Tibial nerve (tissue), 4 donors: ENCODE data around the gene SERPINE1.

ENCODE experiments used
- EP300 ChIP-seq, 2 donors: sonication (generic); formaldehyde crosslinking; IDR thresholded peaks; one replicate each; pipeline ENCODE4 v1.6.1; 2017; ENCODE audit warnings: antibody characterized with exemption in 2 of 2, mild to moderate bottlenecking in 1 of 2
- POLR2A ChIP-seq, 2 donors: fragments of 450-650 bp; IDR thresholded peaks; one replicate each; pipeline ENCODE4 v1.6.1; 2017; ENCODE audit warnings: antibody characterized with exemption in 2 of 2, mild to moderate bottlenecking in 2 of 2, moderate library complexity in 2 of 2
- TF ChIP-seq, protein P1 (sequence below), 5 experiments: fragments of 200-600 bp in 3 of 5; fragments of 450-650 bp in 2 of 5; sonication (generic) in 3 of 5; IDR thresholded peaks; one replicate each; pipeline ENCODE4 v1.5.1; 2016 to 2019; ENCODE audit warnings: antibody characterized with exemption in 5 of 5, mild to moderate bottlenecking in 3 of 5, moderate library complexity in 2 of 5

DNA sequence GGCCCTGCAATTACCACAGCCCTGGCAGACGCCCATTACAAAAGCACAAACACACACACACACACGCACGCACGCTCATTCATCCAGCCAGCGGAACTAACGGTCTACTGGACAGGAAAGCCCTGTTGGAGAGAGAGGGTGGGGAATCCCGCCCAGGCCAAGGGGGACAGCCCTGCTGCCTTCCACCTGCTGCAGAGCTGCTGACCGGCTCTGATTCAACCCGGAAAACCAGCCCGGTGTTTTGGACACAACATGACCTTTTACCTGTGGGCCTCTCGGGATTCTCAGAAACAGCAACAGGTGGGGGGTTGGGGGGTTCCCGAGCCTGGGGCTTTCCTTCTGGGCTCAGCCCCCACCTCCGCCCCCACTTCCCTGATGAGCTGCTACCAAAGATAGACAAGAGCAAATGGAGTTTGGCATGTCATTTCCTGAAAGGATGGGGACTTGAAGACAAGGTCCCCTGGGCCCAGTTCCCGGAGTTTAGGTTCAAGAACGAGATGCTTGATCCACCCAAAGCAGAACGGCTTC lies 18.5 kb upstream of the SERPINE1 start:
- TF ChIP-seq, protein P1, sequence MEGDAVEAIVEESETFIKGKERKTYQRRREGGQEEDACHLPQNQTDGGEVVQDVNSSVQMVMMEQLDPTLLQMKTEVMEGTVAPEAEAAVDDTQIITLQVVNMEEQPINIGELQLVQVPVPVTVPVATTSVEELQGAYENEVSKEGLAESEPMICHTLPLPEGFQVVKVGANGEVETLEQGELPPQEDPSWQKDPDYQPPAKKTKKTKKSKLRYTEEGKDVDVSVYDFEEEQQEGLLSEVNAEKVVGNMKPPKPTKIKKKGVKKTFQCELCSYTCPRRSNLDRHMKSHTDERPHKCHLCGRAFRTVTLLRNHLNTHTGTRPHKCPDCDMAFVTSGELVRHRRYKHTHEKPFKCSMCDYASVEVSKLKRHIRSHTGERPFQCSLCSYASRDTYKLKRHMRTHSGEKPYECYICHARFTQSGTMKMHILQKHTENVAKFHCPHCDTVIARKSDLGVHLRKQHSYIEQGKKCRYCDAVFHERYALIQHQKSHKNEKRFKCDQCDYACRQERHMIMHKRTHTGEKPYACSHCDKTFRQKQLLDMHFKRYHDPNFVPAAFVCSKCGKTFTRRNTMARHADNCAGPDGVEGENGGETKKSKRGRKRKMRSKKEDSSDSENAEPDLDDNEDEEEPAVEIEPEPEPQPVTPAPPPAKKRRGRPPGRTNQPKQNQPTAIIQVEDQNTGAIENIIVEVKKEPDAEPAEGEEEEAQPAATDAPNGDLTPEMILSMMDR (IDR thresholded peaks at IDR 0.05) = no peak
- TF ChIP-seq EP300 (IDR thresholded peaks at IDR 0.05) (peak in 1 of 2 donors; percentile 66), POLR2A (IDR thresholded peaks at IDR 0.05) (no peak)
